K562 treated with DMSO at 1 percent for 24 hours (cell line): ENCODE data around the gene SUSD3. TPM values are rescaled to one million over a fixed set of nuclear protein-coding genes. Genes with fewer than 3 reads are reported as not detected.

ENCODE experiments used
- total RNA-seq: library from RNA; unstranded; fragments of 300-600 nt; gene quantifications from 2 replicates; pipeline ENCODE4 v1.2.3, GENCODE V29; 2022; ENCODE audit warnings: low read depth; ENCODE audit not compliant: insufficient read depth

Gene SUSD3
- total RNA-seq: 22.0 and 24.5 TPM in 2 replicates

DNA sequence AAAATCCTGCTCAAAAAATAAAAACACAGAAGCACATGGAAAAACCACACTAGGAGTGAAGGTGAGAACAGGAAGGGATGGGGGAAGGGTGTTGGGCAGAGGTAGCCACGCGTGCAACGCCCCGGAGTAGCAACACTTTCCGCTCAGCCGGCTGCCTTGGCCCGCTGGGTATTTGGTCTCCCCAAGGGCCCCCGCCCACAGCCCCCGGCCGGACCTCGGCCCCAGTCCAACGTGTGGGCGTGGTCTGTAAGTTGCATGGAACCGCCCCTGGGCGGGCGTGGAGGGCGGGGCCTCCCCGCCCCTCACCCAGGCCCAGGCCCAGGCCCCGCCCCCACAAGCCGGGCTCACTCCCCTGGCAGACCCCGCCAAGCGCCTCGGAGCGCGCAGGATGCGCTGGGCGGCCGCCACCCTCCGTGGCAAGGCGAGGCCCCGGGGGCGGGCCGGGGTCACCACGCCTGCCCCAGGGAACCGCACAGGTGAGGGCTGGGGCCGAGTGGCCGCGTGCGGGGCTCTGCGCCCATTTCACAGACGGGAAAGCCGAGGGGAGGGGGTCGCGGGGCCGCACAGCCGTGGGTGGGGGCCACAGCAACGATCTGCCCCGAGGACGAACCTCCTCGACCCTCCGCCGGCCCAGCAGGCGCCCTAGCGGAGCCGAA lies at the start of gene SUSD3:
Gene SUSD3, plus strand, starts transcription at position 347 of the 656 bp plus-strand sequence. Its CDS starts 42 bp downstream, at position 389.

DNA sequence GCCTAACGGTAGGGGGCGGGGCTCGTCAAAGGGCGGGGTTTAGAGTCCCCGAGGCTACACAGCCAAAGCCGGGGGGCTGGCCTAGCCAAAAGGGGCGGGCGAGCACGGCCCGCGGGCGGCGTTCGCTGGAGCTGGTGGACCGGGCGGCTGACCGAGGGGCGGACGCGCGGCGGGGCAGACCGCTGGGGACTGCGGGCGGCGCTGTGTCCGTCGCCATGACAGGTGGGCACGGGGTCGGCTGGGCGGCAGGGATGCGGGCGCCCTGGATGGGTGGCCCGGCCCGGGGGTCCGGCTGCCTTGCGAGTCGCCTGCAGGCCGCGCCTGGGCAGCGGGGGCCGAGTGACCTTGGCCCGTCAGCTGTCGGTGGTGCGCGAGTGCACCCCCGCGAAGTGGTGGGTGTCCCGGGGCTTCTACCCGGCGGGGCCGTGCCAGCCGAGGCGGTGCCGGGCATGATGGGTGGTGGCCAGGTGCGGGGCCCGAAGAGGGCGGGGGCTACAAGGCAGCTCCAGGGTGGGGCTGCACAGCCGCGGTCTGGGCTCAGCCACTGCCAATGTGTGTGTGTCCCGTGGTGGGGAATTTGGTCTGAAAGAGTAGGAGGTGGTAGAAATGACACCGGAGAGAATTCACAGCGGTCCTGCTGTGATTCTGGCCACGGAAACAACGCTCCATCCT lies 37.8 kb downstream of the SUSD3 start, which contains the start of gene CARD19:
Gene CARD19, plus strand, starts transcription at position 87 of the 672 bp plus-strand sequence. Its CDS starts 129 bp downstream, at position 216.

DNA sequence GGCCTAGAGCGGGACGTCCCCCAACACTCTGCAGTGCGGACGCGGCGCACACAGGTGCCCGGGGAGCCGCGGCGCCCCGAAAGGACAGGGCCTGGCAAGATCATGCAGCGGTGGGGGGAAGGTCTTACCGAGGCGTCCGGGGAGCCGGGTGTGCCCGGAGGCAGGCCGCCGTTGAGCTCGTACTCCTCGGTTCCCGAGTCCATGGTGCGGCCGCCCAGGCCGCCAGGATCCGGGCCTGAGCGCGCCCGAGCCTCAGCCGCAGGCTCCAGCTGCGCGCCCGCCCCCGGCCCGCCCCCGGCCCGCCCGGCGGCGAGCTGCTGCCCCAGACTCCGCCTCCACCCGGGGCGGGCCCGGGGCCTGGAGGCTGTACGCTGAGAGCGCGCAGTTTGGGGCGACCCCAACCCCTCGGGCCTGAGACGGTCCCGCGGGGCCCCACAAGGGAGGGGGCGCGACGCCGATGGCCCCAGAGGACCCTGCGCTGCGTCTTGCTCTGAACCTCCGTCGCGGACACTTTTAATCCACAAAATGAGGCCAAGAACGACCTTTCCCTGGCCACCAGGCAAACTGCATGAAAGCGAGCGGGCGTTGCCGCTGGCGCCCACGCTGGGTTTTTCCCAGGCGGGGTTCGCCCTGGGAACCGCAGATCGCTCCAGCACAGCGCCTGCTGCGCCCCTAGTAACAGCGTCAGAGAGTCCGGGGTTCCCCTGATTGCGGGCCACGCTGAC lies 75.7 kb downstream of the SUSD3 start, which contains the start of gene NINJ1:
Gene NINJ1, minus strand, starts transcription at position 237 of the 725 bp plus-strand sequence. Its CDS starts 34 bp downstream, at position 203.

Other genes starting within 250 kb of the SUSD3 start
- gene ZNF484, start 180.7 kb upstream of the SUSD3 start, total RNA-seq: 0.52 and 0.94 TPM in 2 replicates
- 0.69 and 0.79 TPM in 2 replicates for gene FGD3, start 111.2 kb upstream of the SUSD3 start, total RNA-seq
- gene CARD19, start 37.5 kb downstream of the SUSD3 start, total RNA-seq: 67.6 and 68.0 TPM in 2 replicates
- 63.7 and 67.6 TPM in 2 replicates for gene NINJ1, start 75.5 kb downstream of the SUSD3 start, total RNA-seq
- gene WNK2, start 125.4 kb downstream of the SUSD3 start, total RNA-seq: 1.2 and 3.0 TPM in 2 replicates